ENCODE measurements around the gene GIN1. TPM values are rescaled to one million over a fixed set of nuclear protein-coding genes. Genes with fewer than 3 reads are reported as not detected.

GIN1 gene
- total and polyA plus RNA-seq, 8 donors = 2.2 to 6.2 (median 3.6) TPM

DNA sequence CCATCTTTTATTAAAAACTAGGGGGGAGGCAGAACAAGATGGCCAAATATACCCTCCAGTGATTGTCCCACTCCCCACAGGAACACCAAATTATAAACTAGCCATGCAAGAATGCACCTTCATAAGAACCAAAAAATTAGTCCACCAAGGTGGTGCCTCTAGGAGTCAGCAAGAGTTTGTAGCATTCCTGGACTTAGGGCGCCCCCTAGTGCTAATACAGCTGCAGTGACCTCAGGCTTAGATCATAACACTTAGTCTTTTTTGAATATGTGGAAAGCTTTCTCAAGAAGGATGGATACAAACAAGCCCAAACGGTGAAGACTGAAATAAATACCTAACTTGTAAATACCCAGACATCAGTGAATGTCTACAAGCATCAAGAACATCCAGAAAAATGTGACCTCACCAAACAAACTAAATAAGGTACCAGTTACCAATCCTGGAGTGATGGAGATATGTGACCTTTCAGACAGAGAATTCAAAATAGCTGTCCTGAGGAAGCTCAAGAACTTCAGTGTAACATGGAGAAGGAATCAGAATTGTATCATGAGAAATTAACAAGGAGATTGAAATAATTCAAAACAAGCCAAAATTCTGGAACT is 19.4 kb upstream of the GIN1 start:
- intact Hi-C loops (cut with DNase I) = no loop called here
- Histone ChIP-seq H3K27me3 (no peaks in the 10 kb centered on the region), H3K36me3 (no peaks in the 10 kb centered on the region), H3K4me1 (no peaks in the 10 kb centered on the region), H3K27ac (no peak overlapping the region), H3K4me3 (no peak overlapping the region), H3K9me3 (no peaks in the 10 kb centered on the region)
- FAIRE-seq = no peak
- DNase-seq = peak; percentile 60 to 80 (median 66)
- peak; percentile 95 to 98 (median 97) for ATAC-seq
- 2 to 7% methylated on average over 2 of the region's 2 CpGs for WGBS, 2 donors
- TF ChIP-seq, protein P1, sequence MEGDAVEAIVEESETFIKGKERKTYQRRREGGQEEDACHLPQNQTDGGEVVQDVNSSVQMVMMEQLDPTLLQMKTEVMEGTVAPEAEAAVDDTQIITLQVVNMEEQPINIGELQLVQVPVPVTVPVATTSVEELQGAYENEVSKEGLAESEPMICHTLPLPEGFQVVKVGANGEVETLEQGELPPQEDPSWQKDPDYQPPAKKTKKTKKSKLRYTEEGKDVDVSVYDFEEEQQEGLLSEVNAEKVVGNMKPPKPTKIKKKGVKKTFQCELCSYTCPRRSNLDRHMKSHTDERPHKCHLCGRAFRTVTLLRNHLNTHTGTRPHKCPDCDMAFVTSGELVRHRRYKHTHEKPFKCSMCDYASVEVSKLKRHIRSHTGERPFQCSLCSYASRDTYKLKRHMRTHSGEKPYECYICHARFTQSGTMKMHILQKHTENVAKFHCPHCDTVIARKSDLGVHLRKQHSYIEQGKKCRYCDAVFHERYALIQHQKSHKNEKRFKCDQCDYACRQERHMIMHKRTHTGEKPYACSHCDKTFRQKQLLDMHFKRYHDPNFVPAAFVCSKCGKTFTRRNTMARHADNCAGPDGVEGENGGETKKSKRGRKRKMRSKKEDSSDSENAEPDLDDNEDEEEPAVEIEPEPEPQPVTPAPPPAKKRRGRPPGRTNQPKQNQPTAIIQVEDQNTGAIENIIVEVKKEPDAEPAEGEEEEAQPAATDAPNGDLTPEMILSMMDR (IDR thresholded peaks at IDR 0.05) = peak; percentile 73 to 89 (median 86)

DNA sequence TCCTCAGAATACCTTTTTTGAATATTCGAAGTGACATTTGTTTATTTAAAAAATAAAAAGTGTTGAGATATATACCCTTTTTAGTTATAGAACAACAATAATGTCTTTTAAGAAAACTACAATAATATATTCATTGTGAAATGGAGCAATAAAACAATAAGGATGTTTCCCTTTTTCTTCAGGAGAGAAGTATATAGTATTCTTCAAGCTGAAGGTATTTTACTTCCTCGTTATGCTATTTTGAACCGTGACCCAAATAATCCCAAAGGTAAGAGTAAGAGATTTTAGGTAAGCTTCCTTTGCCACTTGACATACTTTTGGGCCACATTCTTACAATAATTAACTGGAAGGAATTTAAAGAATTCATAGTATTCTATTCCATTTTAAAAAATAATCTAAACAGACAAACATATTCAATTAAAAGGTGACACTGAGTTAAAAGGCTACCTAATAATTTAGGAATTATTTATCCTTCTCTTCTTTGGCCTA is 18.3 kb upstream of the GIN1 start:
- H3K27ac ChIP-seq = no peak overlapping the region
- DNase-seq (no peak), FAIRE-seq (peak; percentile 79), ATAC-seq (peak in 1 of 4 donors; percentile 17)
- TF ChIP-seq, protein P1 (IDR thresholded peaks at IDR 0.05) = no peak
- H3K4me1 ChIP-seq = peaks cover 0 to 9% (median 7%) of the 10 kb centered on the region in 3 donors
- no peaks in the 10 kb centered on the region for H3K9me3 ChIP-seq
- WGBS, 2 donors = 63% methylated on average over 3 of the region's 3 CpGs
- no peaks in the 10 kb centered on the region for H3K27me3 ChIP-seq
- no peak overlapping the region for H3K4me3 ChIP-seq
- intact Hi-C loops (cut with DNase I) = no loop called here
- H3K36me3 ChIP-seq = no peaks in the 10 kb centered on the region

- H3K9me3 ChIP-seq = no peaks in the 10 kb centered on the region
- peaks cover 0 to 14% (median 10%) of the 10 kb centered on the region in 3 donors for H3K4me1 ChIP-seq
- H3K4me3 ChIP-seq = no peak overlapping the region
- H3K27me3 ChIP-seq = no peaks in the 10 kb centered on the region
- ATAC-seq = no peak
- DNase-seq = no peak
- 89 to 95% methylated on average over 1 of the region's 1 CpG for WGBS, 2 donors
- no peak for FAIRE-seq
- intact Hi-C loops (cut with DNase I) = no loop called here
- H3K27ac ChIP-seq = no peak overlapping the region
- no peaks in the 10 kb centered on the region for H3K36me3 ChIP-seq
- TF ChIP-seq, protein P1 (IDR thresholded peaks at IDR 0.05) = no peak
Measured at GRCh38 chr5:103135461-103135860, 15.5 kb upstream of the GIN1 start.

GRCh38 chr5:103133231-103133630 is 13.3 kb upstream of the GIN1 start:
- Histone ChIP-seq H3K4me1 (peaks cover 0 to 14% (median 10%) of the 10 kb centered on the region in 3 donors), H3K27ac (no peak overlapping the region), H3K36me3 (no peaks in the 10 kb centered on the region), H3K4me3 (no peak overlapping the region), H3K9me3 (no peaks in the 10 kb centered on the region), H3K27me3 (no peaks in the 10 kb centered on the region)
- ATAC-seq (no peak), FAIRE-seq (peak; percentile 9), DNase-seq (no peak)
- intact Hi-C loops (cut with DNase I) = no loop called here
- 14 to 15% methylated on average over 2 of the region's 2 CpGs for WGBS, 2 donors
- TF ChIP-seq, protein P1 (IDR thresholded peaks at IDR 0.05) = no peak

DNA sequence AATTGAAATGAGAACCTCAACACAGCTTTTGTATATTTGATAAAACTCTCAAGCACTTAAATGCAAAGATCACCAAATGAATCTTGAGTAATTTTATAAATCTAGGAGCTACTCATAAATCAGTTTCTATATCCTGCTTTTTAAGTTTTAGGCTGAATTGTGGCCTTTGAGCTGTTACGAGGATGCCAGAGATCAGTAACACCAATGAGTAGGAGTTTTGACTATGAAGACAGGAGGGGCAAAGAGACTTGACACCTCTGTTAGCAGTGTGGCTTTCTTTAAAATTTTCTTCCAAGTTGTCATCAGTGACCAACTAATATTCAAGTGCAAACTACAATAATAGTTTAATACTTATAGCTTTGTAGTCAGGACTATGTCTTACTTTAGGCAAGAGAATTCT is 12.7 kb upstream of the GIN1 start:
- no peak overlapping the region for H3K4me3 ChIP-seq
- H3K27me3 ChIP-seq = no peaks in the 10 kb centered on the region
- TF ChIP-seq, protein P1 (IDR thresholded peaks at IDR 0.05) = no peak
- DNase-seq = no peak
- intact Hi-C loops (cut with DNase I) = no loop called here
- FAIRE-seq = no peak
- ATAC-seq = no peak
- 86 to 87% methylated on average over 1 of the region's 1 CpG for WGBS, 2 donors
- no peak overlapping the region for H3K27ac ChIP-seq
- no peaks in the 10 kb centered on the region for H3K9me3 ChIP-seq
- no peaks in the 10 kb centered on the region for H3K36me3 ChIP-seq
- H3K4me1 ChIP-seq = peaks cover 0 to 14% (median 10%) of the 10 kb centered on the region in 3 donors
